B cell (primary cell): ENCODE measurements around the gene ORAI3. TPM values are rescaled to one million over a fixed set of nuclear protein-coding genes. Genes with fewer than 3 reads are reported as not detected.

Experiments used
- ATAC-seq: fragments of 200-7000 bp; cut with Tn5 transposase; one replicate; pipeline ENCODE4 v1.10.0; 2021; ENCODE audit warnings: low read depth, mild to moderate bottlenecking, moderate number of reproducible peaks, moderate library complexity
- CTCF ChIA-PET: fragments of 350-600 bp; sonication (Branson Sonifier 250); formaldehyde crosslinking; loops from one replicate; lab custom pipeline; 2021; ENCODE audit warnings: antibody characterized with exemption, inconsistent platforms; lab: Charles Lee
- POLR2A ChIA-PET: fragments of 350-600 bp; sonication (Branson Sonifier 250); formaldehyde crosslinking; loops from one replicate; lab custom pipeline; 2021; ENCODE audit warnings: antibody characterized with exemption; lab: Charles Lee
- DNase-seq: peaks from one replicate; pipeline ENCODE4 v3.0.0; 2013
- H2AFZ ChIP-seq: 2 replicates; pipeline ENCODE4 v1.6.1; 2012; ENCODE audit warnings: mild to moderate bottlenecking, low read depth, low read length; ENCODE audit not compliant: insufficient read depth, poor library complexity, severe bottlenecking
- H3K27ac ChIP-seq, 2 donors: 1 replicate in 1 of 2; 2 replicates in 1 of 2; pipeline ENCODE4 v1.5.1; 2012 to 2013; ENCODE audit warnings: low read length in 2 of 2, mild to moderate bottlenecking in 2 of 2, moderate library complexity in 1 of 2
- H3K27me3 ChIP-seq, 4 experiments: fragments of 200-600 bp in 1 of 4; sonication (generic) in 1 of 4; replicated peaks in 1 of 4; 1 replicate in 2 of 4; 2 replicates in 2 of 4; pipeline versions ENCODE4 v1.6.1 to v1.7.0; 2013 to 2016; ENCODE audit warnings: low read length in 3 of 4, mild to moderate bottlenecking in 2 of 4, mixed read lengths in 1 of 4, moderate library complexity in 1 of 4; ENCODE audit not compliant: insufficient read depth in 4 of 4, control insufficient read depth in 3 of 4; ENCODE audit errors: control extremely low read depth in 1 of 4
- H3K36me3 ChIP-seq, 2 experiments: replicated peaks in 1 of 2; 1 replicate in 1 of 2; 2 replicates in 1 of 2; pipeline versions ENCODE4 v1.6.1 to v1.7.1; 2013; ENCODE audit warnings: low read length in 1 of 2; ENCODE audit not compliant: insufficient read depth in 2 of 2, control insufficient read depth in 1 of 2; ENCODE audit errors: control extremely low read depth in 1 of 2, extremely low read depth in 1 of 2
- H3K4me1 ChIP-seq, 2 donors: fragments of 200-600 bp in 1 of 2; sonication (generic) in 1 of 2; 1 replicate in 1 of 2; 2 replicates in 1 of 2; pipeline versions ENCODE4 v1.5.1 to v1.6.1; 2013 to 2017; ENCODE audit warnings: low read length in 2 of 2; ENCODE audit not compliant: control insufficient read depth in 2 of 2, insufficient read depth in 2 of 2
- H3K4me2 ChIP-seq: replicated peaks from 2 replicates; pipeline ENCODE3; 2012; ENCODE audit warnings: mild to moderate bottlenecking, low read depth, low read length; ENCODE audit not compliant: poor library complexity, severe bottlenecking
- H3K4me3 ChIP-seq, 5 experiments: fragments of 200-600 bp in 1 of 5; sonication (generic) in 1 of 5; 1 replicate in 3 of 5; 2 replicates in 2 of 5; pipeline versions ENCODE4 v1.5.1 to v1.7.0; 2011 to 2016; ENCODE audit warnings: low read length in 4 of 5, mild to moderate bottlenecking in 4 of 5, low read depth in 2 of 5, control low read depth in 1 of 5, moderate library complexity in 1 of 5; ENCODE audit not compliant: insufficient read depth in 1 of 5; ENCODE audit errors: control extremely low read depth in 1 of 5, extremely low read depth in 1 of 5
- H3K79me2 ChIP-seq: fragments of 200-600 bp; sonication (generic); one replicate; pipeline ENCODE4 v1.6.0; 2016; ENCODE audit warnings: low read length; ENCODE audit not compliant: control insufficient read depth, insufficient read depth
- H3K9ac ChIP-seq: fragments of 200-600 bp; sonication (generic); 2 replicates; pipeline ENCODE4 v1.6.1; 2017; ENCODE audit warnings: mild to moderate bottlenecking, low read length, moderate library complexity
- H3K9me3 ChIP-seq, 3 donors: one replicate each; pipeline versions ENCODE4 v1.6.1 to v1.7.1; 2013; ENCODE audit warnings: low read length in 2 of 3; ENCODE audit not compliant: control insufficient read depth in 2 of 3, insufficient read depth in 1 of 3; ENCODE audit errors: control extremely low read depth in 1 of 3
- H4K20me1 ChIP-seq: 2 replicates; pipeline ENCODE4 v1.6.0; 2012; ENCODE audit warnings: mild to moderate bottlenecking, low read length; ENCODE audit not compliant: insufficient read depth, control insufficient read depth, poor library complexity, severe bottlenecking
- H3K27ac Mint-ChIP-seq: one replicate; pipeline ENCODE4 v1.8.0; 2021; ENCODE audit warnings: mixed read lengths
- H3K27me3 Mint-ChIP-seq: one replicate; pipeline ENCODE4 v1.8.0; 2021; ENCODE audit warnings: mixed read lengths
- H3K4me1 Mint-ChIP-seq: one replicate; pipeline ENCODE4 v1.8.0; 2021; ENCODE audit warnings: mixed read lengths
- H3K4me3 Mint-ChIP-seq: one replicate; pipeline ENCODE4 v1.8.0; 2021; ENCODE audit warnings: mixed read lengths
- H3K9me3 Mint-ChIP-seq: one replicate; pipeline ENCODE4 v1.8.0; 2022; ENCODE audit warnings: mixed read lengths; ENCODE audit not compliant: insufficient read depth
- CTCF ChIP-seq: fragments of 200-600 bp; IDR thresholded peaks from one replicate; pipeline ENCODE4 v1.8.0; 2022; ENCODE audit warnings: antibody characterized with exemption, mild to moderate bottlenecking
- EZH2 ChIP-seq: IDR thresholded peaks from 2 replicates; pipeline ENCODE4 v1.6.1; 2012; ENCODE audit warnings: borderline replicate concordance, low read depth, mild to moderate bottlenecking, moderate library complexity, low read length; ENCODE audit not compliant: insufficient read depth, poor library complexity, severe bottlenecking
- WGBS: methylation state at CpG from one replicate; pipeline ENCODE4 v1.1.5; 2013; ENCODE audit warnings: missing lambda C conversion rate; ENCODE audit not compliant: insufficient coverage; 5-methylcytosine and 5-hydroxymethylcytosine counted together
- intact Hi-C: fragments of 100-400 bp; cut with micrococcal nuclease; formaldehyde crosslinking; loops from one replicate; pipeline ENCODE4 v1.10.0; 2022
- polyA plus RNA-seq: library from polyadenylated mRNA; depleted of rRNA; stranded (reverse); fragments of >200 nt; gene quantifications from 2 replicates; pipeline ENCODE4 v1.2.3, GENCODE V29; 2012
- total RNA-seq, 2 donors: library from RNA; stranded (reverse); fragments of 120-200 nt in 1 of 2; gene quantifications; 1 replicate in 1 of 2; 2 replicates in 1 of 2; pipeline versions ENCODE4 v1.2.3 to v1.2.4, GENCODE V29; 2013 to 2022

ORAI3 gene
- total and polyA plus RNA-seq, 2 donors (not counting 1 experiment from before 2014, with no cell fraction given), result 32.2 to 51.8 TPM

GRCh38 chr16:31000671-31001382 is 52.0 kb downstream of the ORAI3 start:
- Mint-ChIP-seq H3K4me3 (no peak overlapping the region), H3K9me3 (no peaks in the 10 kb centered on the region), H3K27ac (no peak overlapping the region), H3K4me1 (peaks cover 7% of the 10 kb centered on the region), H3K27me3 (no peaks in the 10 kb centered on the region)
- Histone ChIP-seq H3K36me3 (no peaks in the 10 kb centered on the region), H3K4me1 (peaks cover 9 to 13% of the 10 kb centered on the region in 2 donors), H3K9me3 (peaks cover 0 to 5% (median 0%) of the 10 kb centered on the region in 3 donors), H3K27me3 (peaks cover 0 to 7% (median 0%) of the 10 kb centered on the region in 4 experiments), H3K4me3 (no peak overlapping the region), H4K20me1 (no peaks in the 10 kb centered on the region), H3K79me2 (no peaks in the 10 kb centered on the region), H3K9ac (no peak overlapping the region), H3K4me2 (no peak overlapping the region), H2AFZ (no peak overlapping the region), H3K27ac (no peak overlapping the region)
- WGBS, result 95% methylated on average over 12 of the region's 19 CpGs
- intact Hi-C loops, result no loop called here
- ChIA-PET CTCF (interaction anchor here (0.8 to 2.1 kb wide), 2 partner anchors 15 to 17 kb away, joined by 4 to 7 read pairs; partner anchors contain the start of gene HSD3B7), POLR2A (no interaction called here)
- no peak for ATAC-seq
- DNase-seq, result no peak
- TF ChIP-seq EZH2 (no peak), CTCF (no peak)
